Measurements from ENCODE around the gene RAB11FIP4. TPM values are rescaled to one million over a fixed set of nuclear protein-coding genes. Genes with fewer than 3 reads are reported as not detected.

RAB11FIP4 gene
- total and polyA plus RNA-seq, 7 experiments from 2014 or later, result 16.1 to 82.4 (median 55.1) TPM

DNA sequence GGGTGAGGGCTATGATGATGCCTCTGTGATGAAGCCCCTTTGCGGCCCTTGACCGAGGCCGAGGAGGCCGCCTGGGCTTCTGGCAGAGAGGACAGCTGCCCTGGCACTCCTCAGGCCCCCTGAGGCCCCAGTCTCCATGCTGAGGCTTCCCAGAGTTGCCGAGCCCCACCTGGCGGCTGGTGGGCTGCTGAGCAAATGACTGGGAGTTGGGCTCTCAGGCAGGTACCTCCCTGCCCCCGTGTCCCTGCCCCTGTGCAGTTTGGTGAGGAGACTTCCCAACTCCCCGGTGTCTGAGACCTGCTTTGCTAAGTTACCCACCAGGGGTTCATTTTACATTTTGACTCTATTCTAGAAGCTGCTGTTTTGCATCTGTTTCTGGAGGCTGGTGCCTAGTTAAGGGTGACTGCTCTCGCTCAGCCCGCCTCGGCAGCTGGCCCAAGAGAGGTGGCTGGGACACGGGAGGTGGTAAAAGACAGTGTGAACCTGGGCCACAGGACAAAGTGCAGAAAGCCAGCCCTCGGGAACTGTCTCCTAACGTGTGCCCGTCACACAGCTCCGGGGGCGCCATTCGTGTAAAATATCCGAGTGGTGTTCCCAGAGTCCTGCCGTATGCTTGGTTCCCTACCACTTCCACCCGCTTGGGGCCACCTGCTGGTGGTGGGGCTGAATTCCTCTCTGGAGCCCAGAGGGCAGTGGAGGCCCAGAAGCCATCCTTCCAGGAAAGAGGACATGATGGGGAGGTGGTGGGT lies 134.5 kb downstream of the RAB11FIP4 start:
- no peaks in the 10 kb centered on the region for H3K27me3 ChIP-seq (ENCODE audit: control insufficient read depth in 2 of 2, insufficient read depth in 2 of 2, low read length in 2 of 2)
- CTCF ChIA-PET, result interaction anchor here (1.0 to 3.7 kb wide), 8 partner anchors 8 to 310 kb away, joined by 4 to 20 read pairs (median 8); no protein-coding TSS in a partner anchor
- Mint-ChIP-seq H3K27me3 (no peaks in the 10 kb centered on the region), H3K9me3 (no peaks in the 10 kb centered on the region), H3K27ac (peak overlapping the region in 1 of 9 donors; percentile 45), H3K4me1 (peaks cover 0 to 2% (median 0%) of the 10 kb centered on the region in 7 donors), H3K36me3 (peaks cover 0 to 37% (median 6%) of the 10 kb centered on the region in 5 donors), H3K4me3 (no peak overlapping the region)
- POLR2A ChIA-PET, result no interaction called here
- H3K4me1 ChIP-seq (ENCODE audit: control insufficient read depth in 2 of 2, insufficient read depth in 2 of 2, low read length in 2 of 2), result no peaks in the 10 kb centered on the region
- no peak overlapping the region for H3K27ac ChIP-seq (ENCODE audit: low read depth, low read length)
- intact Hi-C loops (cut with micrococcal nuclease), result loop anchor here (1.0 to 5.0 kb wide), 8 partner anchors 18 to 514 kb away; no protein-coding TSS in a partner anchor
- no peak for ATAC-seq
- H3K36me3 ChIP-seq (ENCODE audit: control insufficient read depth in 2 of 3, insufficient read depth in 3 of 3, low read length in 3 of 3), result peaks cover 11 to 98% (median 43%) of the 10 kb centered on the region in 3 experiments
- no peak for DNase-seq
- peaks cover 0 to 13% (median 0%) of the 10 kb centered on the region in 3 experiments for H3K9me3 ChIP-seq (ENCODE audit: control insufficient read depth in 2 of 3, low read length in 3 of 3)
- H3K4me3 ChIP-seq (ENCODE audit: low read length), result no peak overlapping the region

DNA sequence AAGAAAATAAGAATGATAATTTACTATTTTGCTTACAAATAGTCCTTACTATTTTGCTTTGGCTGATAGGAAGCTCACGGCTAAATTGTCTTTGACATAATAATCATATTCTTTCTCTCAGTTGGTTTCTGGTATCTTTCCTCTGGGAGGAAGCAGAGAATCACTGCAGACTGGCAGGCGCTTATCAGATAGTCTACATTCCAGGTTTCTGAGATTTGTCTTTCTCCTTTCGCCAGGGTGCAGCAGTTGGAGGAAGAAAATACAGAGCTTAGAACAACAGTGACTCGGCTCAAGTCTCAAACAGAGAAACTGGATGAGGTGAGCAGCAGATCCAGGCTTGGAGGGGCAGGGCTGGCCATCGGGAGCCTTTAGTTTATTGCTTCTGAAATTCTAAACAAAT lies 136.1 kb downstream of the RAB11FIP4 start:
- Histone ChIP-seq H3K27ac (ENCODE audit: low read depth, low read length) (no peak overlapping the region), H3K27me3 (ENCODE audit: control insufficient read depth in 2 of 2, insufficient read depth in 2 of 2, low read length in 2 of 2) (no peaks in the 10 kb centered on the region), H3K4me1 (ENCODE audit: control insufficient read depth in 2 of 2, insufficient read depth in 2 of 2, low read length in 2 of 2) (no peaks in the 10 kb centered on the region), H3K9me3 (ENCODE audit: control insufficient read depth in 2 of 3, low read length in 3 of 3) (peaks cover 0 to 13% (median 0%) of the 10 kb centered on the region in 3 experiments), H3K36me3 (ENCODE audit: control insufficient read depth in 2 of 3, insufficient read depth in 3 of 3, low read length in 3 of 3) (peaks cover 11 to 98% (median 46%) of the 10 kb centered on the region in 3 experiments), H3K4me3 (ENCODE audit: low read length) (no peak overlapping the region)
- Mint-ChIP-seq H3K9me3 (no peaks in the 10 kb centered on the region), H3K4me1 (peaks cover 0 to 2% (median 0%) of the 10 kb centered on the region in 7 donors), H3K4me3 (no peak overlapping the region), H3K27me3 (no peaks in the 10 kb centered on the region), H3K36me3 (peaks cover 0 to 40% (median 10%) of the 10 kb centered on the region in 5 donors), H3K27ac (peak overlapping the region in 1 of 9 donors; percentile 38)
- ChIA-PET CTCF (interaction anchor here (0.7 to 1.4 kb wide), 3 partner anchors 10 to 101 kb away, joined by 4 read pairs; no protein-coding TSS in a partner anchor), POLR2A (interaction anchor here (1.3 kb wide), 1 partner anchor 35 kb away, joined by 3 read pairs; no protein-coding TSS in a partner anchor)
- intact Hi-C loops (cut with micrococcal nuclease), result loop anchor here in 1 of 2 donors (5.0 kb wide), 1 partner anchor 40 kb away; no protein-coding TSS in a partner anchor
- ATAC-seq, result no peak
- no peak for DNase-seq

DNA sequence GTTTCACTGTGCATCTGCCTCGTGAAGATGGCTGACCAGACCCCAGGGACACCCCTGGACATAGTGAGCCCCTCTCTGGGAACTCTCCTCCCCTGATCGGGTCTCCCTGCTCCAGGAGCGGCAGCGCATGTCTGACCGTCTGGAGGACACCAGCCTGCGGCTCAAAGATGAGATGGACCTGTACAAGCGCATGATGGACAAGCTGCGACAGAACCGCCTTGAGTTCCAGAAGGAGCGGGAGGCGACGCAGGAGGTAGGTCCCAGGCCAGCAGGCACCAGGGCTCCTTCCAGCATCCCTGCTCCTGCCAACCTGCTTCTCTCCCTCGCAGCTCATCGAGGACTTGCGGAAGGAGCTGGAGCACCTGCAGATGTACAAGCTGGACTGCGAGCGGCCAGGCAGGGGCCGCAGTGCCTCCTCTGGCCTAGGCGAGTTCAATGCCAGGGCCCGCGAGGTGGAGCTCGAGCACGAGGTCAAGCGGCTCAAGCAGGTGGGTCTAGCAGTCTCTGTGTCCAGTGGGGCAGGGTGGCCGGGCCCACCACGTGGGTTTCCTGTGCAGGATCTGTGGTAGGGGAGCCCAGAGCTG lies 136.9 kb downstream of the RAB11FIP4 start:
- DNase-seq (no peak), ATAC-seq (no peak)
- Mint-ChIP-seq H3K4me3 (no peak overlapping the region), H3K4me1 (peaks cover 4 to 8% (median 5%) of the 10 kb centered on the region in 7 donors), H3K36me3 (peaks cover 0 to 44% (median 10%) of the 10 kb centered on the region in 5 donors), H3K27me3 (no peaks in the 10 kb centered on the region), H3K27ac (no peak overlapping the region), H3K9me3 (no peaks in the 10 kb centered on the region)
- ChIA-PET POLR2A (interaction anchor here (1.3 kb wide), 1 partner anchor 36 kb away, joined by 3 read pairs; no protein-coding TSS in a partner anchor), CTCF (interaction anchor here (0.7 to 1.4 kb wide), 3 partner anchors 92 to 102 kb away, joined by 3 to 4 read pairs (median 4); no protein-coding TSS in a partner anchor)
- H3K27ac ChIP-seq (ENCODE audit: low read depth, low read length), result no peak overlapping the region
- intact Hi-C loops (cut with micrococcal nuclease), result loop anchor here in 1 of 2 donors (5.0 kb wide), 1 partner anchor 41 kb away; no protein-coding TSS in a partner anchor
- H3K4me3 ChIP-seq (ENCODE audit: low read length), result no peak overlapping the region
- no peaks in the 10 kb centered on the region for H3K4me1 ChIP-seq (ENCODE audit: control insufficient read depth in 2 of 2, insufficient read depth in 2 of 2, low read length in 2 of 2)
- peaks cover 0 to 9% (median 0%) of the 10 kb centered on the region in 3 experiments for H3K9me3 ChIP-seq (ENCODE audit: control insufficient read depth in 2 of 3, low read length in 3 of 3)
- H3K27me3 ChIP-seq (ENCODE audit: control insufficient read depth in 2 of 2, insufficient read depth in 2 of 2, low read length in 2 of 2), result no peaks in the 10 kb centered on the region
- H3K36me3 ChIP-seq (ENCODE audit: control insufficient read depth in 2 of 3, insufficient read depth in 3 of 3, low read length in 3 of 3), result peaks cover 11 to 97% (median 39%) of the 10 kb centered on the region in 3 experiments

- Mint-ChIP-seq H3K36me3 (peaks cover 0 to 33% (median 3%) of the 10 kb centered on the region in 5 donors), H3K27me3 (no peaks in the 10 kb centered on the region), H3K4me1 (peaks cover 4 to 18% (median 10%) of the 10 kb centered on the region in 7 donors), H3K4me3 (no peak overlapping the region), H3K9me3 (no peaks in the 10 kb centered on the region), H3K27ac (no peak overlapping the region)
- POLR2A ChIA-PET, result interaction anchor here (0.8 kb wide), 1 partner anchor 93 kb away, joined by 4 read pairs; no protein-coding TSS in a partner anchor
- CTCF ChIA-PET, result no interaction called here
- Histone ChIP-seq H3K4me3 (ENCODE audit: low read length) (no peak overlapping the region), H3K27ac (ENCODE audit: low read depth, low read length) (no peak overlapping the region), H3K9me3 (ENCODE audit: control insufficient read depth in 2 of 3, low read length in 3 of 3) (no peaks in the 10 kb centered on the region), H3K27me3 (ENCODE audit: control insufficient read depth in 2 of 2, insufficient read depth in 2 of 2, low read length in 2 of 2) (no peaks in the 10 kb centered on the region), H3K4me1 (ENCODE audit: control insufficient read depth in 2 of 2, insufficient read depth in 2 of 2, low read length in 2 of 2) (no peaks in the 10 kb centered on the region), H3K36me3 (ENCODE audit: control insufficient read depth in 2 of 3, insufficient read depth in 3 of 3, low read length in 3 of 3) (peaks cover 11 to 82% (median 32%) of the 10 kb centered on the region in 3 experiments)
- ATAC-seq, result no peak
- intact Hi-C loops (cut with micrococcal nuclease), result loop anchor here in 1 of 2 donors (5.0 kb wide), 2 partner anchors 43 to 312 kb away; no protein-coding TSS in a partner anchor
- no peak for DNase-seq
Observed at GRCh38 chr17:31529841-31530251, 138.4 kb downstream of the RAB11FIP4 start.

DNA sequence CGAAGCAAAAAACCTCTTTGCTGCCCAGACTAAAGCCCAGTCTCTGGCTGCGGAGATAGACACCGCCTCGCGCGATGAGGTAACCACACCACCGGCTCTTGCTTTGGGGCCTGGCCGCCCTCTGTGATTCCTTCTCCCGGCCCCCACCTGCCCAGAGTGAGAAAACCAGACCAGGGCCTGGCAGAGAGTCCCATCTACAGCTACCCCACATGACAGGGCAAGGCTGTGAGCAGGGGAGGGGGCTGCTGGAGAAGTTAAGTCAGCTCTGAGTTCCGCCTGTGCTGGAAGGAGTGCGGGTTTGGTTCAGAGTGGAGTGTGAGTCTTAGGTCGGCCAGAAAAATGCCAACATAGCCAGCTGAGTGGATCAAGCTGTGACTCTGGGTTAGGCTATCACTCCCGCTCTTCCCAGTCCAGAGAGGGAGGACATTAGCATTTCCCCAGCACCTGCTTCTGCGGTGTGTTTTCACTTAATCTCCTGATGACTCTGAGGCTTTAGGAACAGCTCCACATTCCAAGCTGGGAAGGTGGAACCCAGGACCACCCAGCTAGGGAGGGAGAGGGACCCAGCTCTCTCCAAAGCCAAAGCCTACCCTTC lies 139.0 kb downstream of the RAB11FIP4 start:
- no peak for DNase-seq
- Mint-ChIP-seq H3K9me3 (no peaks in the 10 kb centered on the region), H3K27ac (no peak overlapping the region), H3K27me3 (no peaks in the 10 kb centered on the region), H3K4me3 (no peak overlapping the region), H3K4me1 (peaks cover 4 to 25% (median 13%) of the 10 kb centered on the region in 7 donors), H3K36me3 (peaks cover 0 to 33% (median 3%) of the 10 kb centered on the region in 5 donors)
- peaks cover 0 to 3% of the 10 kb centered on the region in 2 donors for H3K4me1 ChIP-seq (ENCODE audit: control insufficient read depth in 2 of 2, insufficient read depth in 2 of 2, low read length in 2 of 2)
- POLR2A ChIA-PET, result no interaction called here
- peaks cover 11 to 76% (median 32%) of the 10 kb centered on the region in 3 experiments for H3K36me3 ChIP-seq (ENCODE audit: control insufficient read depth in 2 of 3, insufficient read depth in 3 of 3, low read length in 3 of 3)
- H3K9me3 ChIP-seq (ENCODE audit: control insufficient read depth in 2 of 3, low read length in 3 of 3), result no peaks in the 10 kb centered on the region
- CTCF ChIA-PET, result no interaction called here
- ATAC-seq, result no peak
- intact Hi-C loops (cut with micrococcal nuclease), result loop anchor here in 1 of 2 donors (5.0 kb wide), 1 partner anchor 312 kb away; no protein-coding TSS in a partner anchor
- H3K4me3 ChIP-seq (ENCODE audit: low read length), result no peak overlapping the region
- no peak overlapping the region for H3K27ac ChIP-seq (ENCODE audit: low read depth, low read length)
- H3K27me3 ChIP-seq (ENCODE audit: control insufficient read depth in 2 of 2, insufficient read depth in 2 of 2, low read length in 2 of 2), result no peaks in the 10 kb centered on the region

DNA sequence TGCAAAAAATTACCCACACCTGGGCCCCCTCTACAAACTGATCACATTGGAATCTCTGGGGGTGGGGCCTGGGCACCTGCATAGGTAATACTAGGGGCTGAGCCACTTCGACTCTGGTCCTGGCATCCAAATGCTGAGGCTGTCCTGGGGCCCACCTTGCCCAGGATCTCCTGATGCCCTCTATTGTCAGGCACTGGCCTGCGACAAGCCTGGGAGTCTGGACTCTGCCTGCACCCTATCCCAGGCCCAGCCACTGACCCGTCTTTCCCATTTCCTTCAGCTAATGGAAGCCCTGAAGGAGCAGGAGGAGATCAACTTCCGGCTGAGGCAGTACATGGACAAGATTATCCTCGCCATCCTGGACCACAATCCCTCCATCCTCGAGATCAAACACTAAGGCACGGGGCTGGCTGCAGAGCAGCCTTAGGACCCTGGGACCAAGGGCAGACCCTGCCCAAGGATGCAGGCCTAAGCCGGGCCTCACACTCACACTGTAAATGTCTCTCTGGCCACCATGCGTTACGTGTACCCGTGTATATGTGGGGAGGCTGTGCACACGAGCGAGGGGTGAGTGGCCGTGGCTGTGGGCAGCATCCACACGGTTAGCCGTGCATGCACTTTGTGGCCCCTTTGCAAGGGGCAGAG lies 140.0 kb downstream of the RAB11FIP4 start:
- Mint-ChIP-seq H3K36me3 (peaks cover 0 to 33% (median 3%) of the 10 kb centered on the region in 5 donors), H3K27me3 (no peaks in the 10 kb centered on the region), H3K27ac (no peak overlapping the region), H3K4me3 (no peak overlapping the region), H3K4me1 (peaks cover 8 to 30% (median 16%) of the 10 kb centered on the region in 7 donors), H3K9me3 (no peaks in the 10 kb centered on the region)
- POLR2A ChIA-PET, result no interaction called here
- no peak overlapping the region for H3K4me3 ChIP-seq (ENCODE audit: low read length)
- no peaks in the 10 kb centered on the region for H3K9me3 ChIP-seq (ENCODE audit: control insufficient read depth in 2 of 3, low read length in 3 of 3)
- no peak for DNase-seq
- CTCF ChIA-PET, result no interaction called here
- intact Hi-C loops (cut with micrococcal nuclease), result loop anchor here in 1 of 2 donors (5.0 kb wide), 1 partner anchor 311 kb away; no protein-coding TSS in a partner anchor
- H3K36me3 ChIP-seq (ENCODE audit: control insufficient read depth in 2 of 3, insufficient read depth in 3 of 3, low read length in 3 of 3), result peaks cover 11 to 66% (median 32%) of the 10 kb centered on the region in 3 experiments
- H3K27ac ChIP-seq (ENCODE audit: low read depth, low read length), result no peak overlapping the region
- ATAC-seq, result no peak
- H3K27me3 ChIP-seq (ENCODE audit: control insufficient read depth in 2 of 2, insufficient read depth in 2 of 2, low read length in 2 of 2), result no peaks in the 10 kb centered on the region
- H3K4me1 ChIP-seq (ENCODE audit: control insufficient read depth in 2 of 2, insufficient read depth in 2 of 2, low read length in 2 of 2), result peaks cover 0 to 6% of the 10 kb centered on the region in 2 donors
